ENCODE measurements around the gene SEC11C. TPM values are rescaled to one million over a fixed set of nuclear protein-coding genes. Genes with fewer than 3 reads are reported as not detected.

SEC11C gene
- total and polyA plus RNA-seq, 5 donors = 19.3 to 36.8 (median 29.1) TPM

Other genes starting within 250 kb of the SEC11C start
- gene GRP, start 80.3 kb downstream of the SEC11C start, total RNA-seq = not detected
- not detected for gene GRP, start 80.3 kb downstream of the SEC11C start, polyA plus RNA-seq
- not detected for gene RAX, start 133.6 kb downstream of the SEC11C start, total RNA-seq
- not detected for gene RAX, start 133.6 kb downstream of the SEC11C start, polyA plus RNA-seq
- not detected for gene CPLX4, start 178.8 kb downstream of the SEC11C start, total RNA-seq
- gene CPLX4, start 178.8 kb downstream of the SEC11C start, polyA plus RNA-seq = not detected
- gene LMAN1, start 219.4 kb downstream of the SEC11C start, total RNA-seq = 10 to 100 TPM; 58.9 to 71.1 (median 63.6) TPM
- gene LMAN1, start 219.4 kb downstream of the SEC11C start, polyA plus RNA-seq = 24.4 TPM